Spleen (tissue), 7 donors: ENCODE data around the gene RFX8.

Experiments used
- CTCF ChIP-seq, 11 experiments: fragments of 200-600 bp in 7 of 11; fragments of 450-650 bp in 4 of 11; sonication (generic) in 4 of 11; IDR thresholded peaks in 8 of 11; conservative IDR thresholded peaks in 3 of 11; 1 replicate in 7 of 11; 2 replicates in 4 of 11; pipeline versions ENCODE4 v1.4.0 to v1.8.0; 2016 to 2021; ENCODE audit warnings: antibody characterized with exemption in 11 of 11, inconsistent platforms in 4 of 11, mild to moderate bottlenecking in 1 of 11
- POLR2A ChIP-seq, 3 donors: fragments of 450-650 bp; IDR thresholded peaks; one replicate each; pipeline ENCODE4 v1.5.1; 2017; ENCODE audit warnings: antibody characterized with exemption in 3 of 3, mild to moderate bottlenecking in 1 of 3
- POLR2AphosphoS5 ChIP-seq, 3 donors: sonication (generic); formaldehyde crosslinking; IDR thresholded peaks; one replicate each; pipeline ENCODE4 v1.5.1; 2017; ENCODE audit warnings: antibody characterized with exemption in 3 of 3
- donor health status: DM: no; HTN: no; CAD: no; lungs with moderate emphysema.
- donor health status: DM: no; HTN: no; CAD: no.
- donor health status: DM: no; HTN: no; CAD: no.

- no peak for TF ChIP-seq POLR2AphosphoS5 (IDR thresholded peaks at IDR 0.05)
- TF ChIP-seq CTCF (IDR thresholded peaks at IDR 0.05 in 8 of 11, conservative IDR thresholded peaks at IDR 0.05 in 3 of 11) = no peak
- no peak for TF ChIP-seq POLR2A (IDR thresholded peaks at IDR 0.05)
These were observed 94.5 kb downstream of the RFX8 start for GRCh38 chr2:101380376-101380775.
